CD4-positive, alpha-beta T cell treated with Interleukin-10 for 1 hour (primary cell): ENCODE data around the gene TAS2R31.

Source experiments
- DNase-seq: peaks from one replicate; pipeline ENCODE4 v3.0.0-alpha.2; 2020

TAS2R31 gene

DNA sequence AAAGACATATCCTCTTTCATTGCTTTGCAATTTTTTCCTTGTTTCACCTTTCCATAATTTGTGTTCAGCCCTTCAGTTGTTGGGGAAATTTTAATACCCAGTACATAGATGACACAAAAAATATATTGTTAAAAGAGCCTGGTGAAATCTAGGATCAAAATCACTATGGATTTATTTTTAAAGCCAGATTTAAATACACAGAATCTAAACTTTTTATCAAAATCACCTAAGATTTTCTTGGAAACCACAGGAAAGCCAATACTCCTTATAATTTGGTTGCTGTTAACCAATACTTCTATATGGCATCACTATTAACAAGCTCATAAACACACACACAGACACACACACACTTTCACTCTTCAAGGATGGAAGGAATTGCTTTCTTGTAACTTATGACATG is 33.0 kb downstream of the TAS2R31 start, which contains the start of gene TAS2R20:
TAS2R20 (minus strand) TSS at position 101 of the 400 bp plus-strand sequence. CDS start 429 bp downstream, outside the sequence.
- DNase-seq, result no peak

DNA sequence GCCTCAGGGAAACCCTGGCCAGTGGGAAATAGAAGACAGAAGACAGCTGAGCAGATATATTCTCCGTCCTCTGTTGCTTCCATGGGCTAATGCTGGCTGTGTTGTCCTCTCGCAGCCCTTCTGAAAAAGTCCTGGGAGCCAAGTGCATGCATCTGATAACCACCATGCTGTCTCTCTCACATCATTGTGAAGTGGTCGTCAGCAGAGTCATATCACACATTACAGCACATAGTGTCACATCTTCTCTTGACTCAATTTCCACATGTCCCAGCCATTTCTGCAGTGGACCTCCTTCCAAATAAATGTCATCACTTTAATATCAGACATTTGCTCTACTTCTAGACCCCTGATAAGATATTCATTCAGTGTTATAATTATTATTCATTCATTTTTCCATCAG is 36.9 kb downstream of the TAS2R31 start:
- DNase-seq, result no peak

DNA sequence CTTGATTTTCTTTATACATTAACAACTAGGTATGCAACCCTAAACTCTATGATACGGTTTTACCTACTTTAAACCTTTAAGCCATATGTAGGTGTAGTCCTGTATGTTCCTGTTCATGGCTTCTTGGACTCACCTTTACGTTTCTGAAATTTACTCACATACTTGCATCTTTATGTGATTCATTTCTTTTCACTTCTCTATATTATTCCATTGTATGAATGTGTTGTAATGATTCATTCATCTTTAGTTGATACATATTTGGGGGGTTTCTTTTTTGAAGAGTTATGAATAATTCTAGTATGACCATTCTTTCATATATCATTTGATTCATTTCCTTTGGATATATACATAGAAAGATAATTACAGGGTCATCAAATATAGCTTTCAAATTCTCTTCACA is 42.1 kb downstream of the TAS2R31 start:
- DNase-seq, result no peak

DNA sequence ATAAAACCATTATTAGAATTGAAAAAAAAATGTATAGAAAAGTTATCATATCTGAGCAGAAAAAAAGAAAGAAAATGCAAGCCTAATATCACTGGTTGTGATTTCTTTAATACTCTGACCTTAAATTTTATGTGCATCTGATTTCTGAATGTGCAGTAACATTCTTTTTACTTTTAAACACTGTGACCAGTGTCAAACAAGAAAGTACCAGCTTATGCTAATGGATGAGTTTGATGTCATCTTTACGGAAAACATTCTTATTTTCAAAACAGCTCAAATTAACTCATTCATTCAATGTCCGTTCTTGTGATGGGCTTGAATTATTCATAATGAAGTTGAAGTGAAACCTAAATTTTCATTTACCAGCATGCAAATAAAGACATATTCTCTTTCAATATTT is 44.4 kb downstream of the TAS2R31 start, which contains the start of gene TAS2R50:
TAS2R50 (minus strand) TSS at position 101 of the 400 bp plus-strand sequence; CDS start at position 49, 52 bp downstream.
- DNase-seq, result no peak

DNA sequence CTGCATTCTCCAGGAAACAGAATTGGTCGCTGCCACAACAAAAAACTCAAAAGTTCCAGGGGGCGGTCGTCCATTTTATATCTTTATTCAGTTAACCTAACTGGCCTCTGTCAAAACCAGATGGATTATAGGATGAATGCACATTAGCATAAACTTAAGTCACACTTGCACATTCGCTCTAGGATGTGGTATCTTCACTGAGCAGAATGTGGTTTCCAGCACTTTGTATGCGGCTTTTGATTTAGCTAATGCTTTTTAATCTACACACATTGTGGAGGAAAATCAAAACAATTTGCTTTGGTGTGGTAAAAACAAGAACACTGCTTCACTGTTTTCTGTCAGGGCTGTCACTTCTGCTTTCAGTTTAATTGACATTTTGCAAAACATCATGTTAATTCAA is 49.0 kb downstream of the TAS2R31 start:
- DNase-seq, result peak; percentile 69
